Measurements from ENCODE around the gene LRRC15.

- no peak for TF ChIP-seq CTCF (IDR thresholded peaks at IDR 0.05)
- TF ChIP-seq POLR2A (IDR thresholded peaks at IDR 0.05), result no peak
- TF ChIP-seq POLR2AphosphoS5 (IDR thresholded peaks at IDR 0.05), result no peak
Measured at GRCh38 chr3:194375473-194376240, 6.1 kb upstream of the LRRC15 start.

All from suprapubic skin (tissue), 4 donors.